ENCODE measurements around the gene SERPINA7.

Gene SERPINA7

GRCh38 chrX:106042296-106042695, 3.8 kb upstream of the SERPINA7 start:
- Histone ChIP-seq H2AFZ (ENCODE audit: low read length) (no peak overlapping the region), H3K4me1 (ENCODE audit: insufficient read depth, low read length, poor library complexity, severe bottlenecking) (no peaks in the 10 kb centered on the region), H3F3A (ENCODE audit: low read depth) (no peaks in the 10 kb centered on the region), H3K9ac (ENCODE audit: low read depth, low read length, poor library complexity, severe bottlenecking) (no peak overlapping the region), H3K4me3 (ENCODE audit: low read length, poor library complexity, severe bottlenecking) (no peak overlapping the region), H3K4me2 (ENCODE audit: low read depth, low read length, poor library complexity, severe bottlenecking) (no peak overlapping the region), H3K9me3 (ENCODE audit: insufficient read depth, low read depth, low read length) (no peaks in the 10 kb centered on the region), H3K27me3 (ENCODE audit: insufficient read depth, low read length, poor library complexity, severe bottlenecking) (no peaks in the 10 kb centered on the region), H3K36me3 (ENCODE audit: insufficient read depth, low read length) (no peaks in the 10 kb centered on the region), H3K9me2 (replicated peaks; ENCODE audit: low read depth, low read length) (no peaks in the 10 kb centered on the region), H4K20me1 (ENCODE audit: insufficient read depth, low read length, poor library complexity, severe bottlenecking) (no peaks in the 10 kb centered on the region), H3K79me2 (ENCODE audit: insufficient read depth, low read length) (no peaks in the 10 kb centered on the region)
- TF ChIP-seq, protein P1, sequence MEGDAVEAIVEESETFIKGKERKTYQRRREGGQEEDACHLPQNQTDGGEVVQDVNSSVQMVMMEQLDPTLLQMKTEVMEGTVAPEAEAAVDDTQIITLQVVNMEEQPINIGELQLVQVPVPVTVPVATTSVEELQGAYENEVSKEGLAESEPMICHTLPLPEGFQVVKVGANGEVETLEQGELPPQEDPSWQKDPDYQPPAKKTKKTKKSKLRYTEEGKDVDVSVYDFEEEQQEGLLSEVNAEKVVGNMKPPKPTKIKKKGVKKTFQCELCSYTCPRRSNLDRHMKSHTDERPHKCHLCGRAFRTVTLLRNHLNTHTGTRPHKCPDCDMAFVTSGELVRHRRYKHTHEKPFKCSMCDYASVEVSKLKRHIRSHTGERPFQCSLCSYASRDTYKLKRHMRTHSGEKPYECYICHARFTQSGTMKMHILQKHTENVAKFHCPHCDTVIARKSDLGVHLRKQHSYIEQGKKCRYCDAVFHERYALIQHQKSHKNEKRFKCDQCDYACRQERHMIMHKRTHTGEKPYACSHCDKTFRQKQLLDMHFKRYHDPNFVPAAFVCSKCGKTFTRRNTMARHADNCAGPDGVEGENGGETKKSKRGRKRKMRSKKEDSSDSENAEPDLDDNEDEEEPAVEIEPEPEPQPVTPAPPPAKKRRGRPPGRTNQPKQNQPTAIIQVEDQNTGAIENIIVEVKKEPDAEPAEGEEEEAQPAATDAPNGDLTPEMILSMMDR (conservative IDR thresholded peaks at IDR 0.05; ENCODE audit: low read length) = no peak
- no peak for TF ChIP-seq EZH2phosphoT487 (IDR thresholded peaks at IDR 0.05; ENCODE audit: borderline replicate concordance)

DNA sequence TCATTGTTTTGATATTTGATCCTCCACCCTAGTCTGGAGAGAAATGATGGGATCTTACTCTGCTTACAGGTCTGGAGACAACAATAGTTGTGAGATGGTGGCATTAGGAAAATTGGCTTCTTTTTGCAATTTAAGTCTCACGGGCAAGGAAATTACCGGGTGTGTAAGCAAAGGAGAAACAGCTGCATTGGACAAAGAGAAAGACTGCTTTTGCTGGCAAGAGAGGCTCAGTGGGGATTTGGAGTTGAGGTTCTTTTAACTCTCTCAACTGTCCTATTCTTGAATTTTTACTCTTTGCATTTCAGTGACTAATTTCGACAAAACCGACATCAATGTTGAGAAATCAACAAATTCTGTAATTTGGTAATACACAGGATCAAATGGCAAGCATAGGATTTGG, 2.3 kb upstream of the SERPINA7 start:
- Histone ChIP-seq H3K9ac (ENCODE audit: low read depth, low read length, poor library complexity, severe bottlenecking) (no peak overlapping the region), H3K79me2 (ENCODE audit: insufficient read depth, low read length) (no peaks in the 10 kb centered on the region), H3K4me2 (ENCODE audit: low read depth, low read length, poor library complexity, severe bottlenecking) (no peak overlapping the region), H3K4me1 (ENCODE audit: insufficient read depth, low read length, poor library complexity, severe bottlenecking) (no peaks in the 10 kb centered on the region), H2AFZ (ENCODE audit: low read length) (no peak overlapping the region), H3K4me3 (ENCODE audit: low read length, poor library complexity, severe bottlenecking) (no peak overlapping the region), H3F3A (ENCODE audit: low read depth) (no peaks in the 10 kb centered on the region), H4K20me1 (ENCODE audit: insufficient read depth, low read length, poor library complexity, severe bottlenecking) (no peaks in the 10 kb centered on the region), H3K9me3 (ENCODE audit: insufficient read depth, low read depth, low read length) (no peaks in the 10 kb centered on the region), H3K27me3 (ENCODE audit: insufficient read depth, low read length, poor library complexity, severe bottlenecking) (no peaks in the 10 kb centered on the region), H3K36me3 (ENCODE audit: insufficient read depth, low read length) (no peaks in the 10 kb centered on the region), H3K9me2 (replicated peaks; ENCODE audit: low read depth, low read length) (no peaks in the 10 kb centered on the region)
- no peak for TF ChIP-seq EZH2phosphoT487 (IDR thresholded peaks at IDR 0.05; ENCODE audit: borderline replicate concordance)
- TF ChIP-seq, protein P1 (conservative IDR thresholded peaks at IDR 0.05; ENCODE audit: low read length) = no peak

DNA sequence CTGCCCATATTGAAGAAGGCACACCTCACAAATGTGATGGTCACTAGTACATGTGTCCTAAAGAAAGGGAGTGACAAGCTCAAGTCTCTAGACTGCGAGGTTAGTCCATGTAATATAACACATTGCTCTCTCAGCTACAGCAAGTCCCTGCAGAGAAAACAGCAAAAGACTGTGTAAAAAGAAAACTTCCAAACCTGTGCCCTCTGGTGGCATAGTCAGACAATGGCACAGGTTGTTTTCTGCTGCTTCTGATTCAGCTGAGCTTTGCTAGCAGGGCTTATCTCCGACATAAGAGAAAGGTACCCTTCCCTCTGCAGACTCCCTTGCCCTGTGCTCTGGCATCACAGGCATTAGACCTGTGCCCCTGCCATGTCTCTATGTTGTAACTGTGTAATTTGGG, 1.4 kb upstream of the SERPINA7 start:
- Histone ChIP-seq H3K4me1 (ENCODE audit: insufficient read depth, low read length, poor library complexity, severe bottlenecking) (no peaks in the 10 kb centered on the region), H3K9me3 (ENCODE audit: insufficient read depth, low read depth, low read length) (no peaks in the 10 kb centered on the region), H3K4me3 (ENCODE audit: low read length, poor library complexity, severe bottlenecking) (no peak overlapping the region), H3F3A (ENCODE audit: low read depth) (no peaks in the 10 kb centered on the region), H3K36me3 (ENCODE audit: insufficient read depth, low read length) (no peaks in the 10 kb centered on the region), H3K27me3 (ENCODE audit: insufficient read depth, low read length, poor library complexity, severe bottlenecking) (no peaks in the 10 kb centered on the region), H2AFZ (ENCODE audit: low read length) (no peak overlapping the region), H3K9me2 (replicated peaks; ENCODE audit: low read depth, low read length) (no peaks in the 10 kb centered on the region), H3K9ac (ENCODE audit: low read depth, low read length, poor library complexity, severe bottlenecking) (no peak overlapping the region), H3K79me2 (ENCODE audit: insufficient read depth, low read length) (no peaks in the 10 kb centered on the region), H4K20me1 (ENCODE audit: insufficient read depth, low read length, poor library complexity, severe bottlenecking) (no peaks in the 10 kb centered on the region), H3K4me2 (ENCODE audit: low read depth, low read length, poor library complexity, severe bottlenecking) (no peak overlapping the region)
- no peak for TF ChIP-seq EZH2phosphoT487 (IDR thresholded peaks at IDR 0.05; ENCODE audit: borderline replicate concordance)
- TF ChIP-seq, protein P1 (conservative IDR thresholded peaks at IDR 0.05; ENCODE audit: low read length) = peak; percentile 32; the same call in 1 of the 2 replicates
